ENCODE measurements around the gene KIFAP3.
"Not testable (repeated sequence)": the region's sequence is repeated elsewhere in the genome, so short reads cannot be mapped to it uniquely, and the experiment has no call there.

Gene KIFAP3

DNA sequence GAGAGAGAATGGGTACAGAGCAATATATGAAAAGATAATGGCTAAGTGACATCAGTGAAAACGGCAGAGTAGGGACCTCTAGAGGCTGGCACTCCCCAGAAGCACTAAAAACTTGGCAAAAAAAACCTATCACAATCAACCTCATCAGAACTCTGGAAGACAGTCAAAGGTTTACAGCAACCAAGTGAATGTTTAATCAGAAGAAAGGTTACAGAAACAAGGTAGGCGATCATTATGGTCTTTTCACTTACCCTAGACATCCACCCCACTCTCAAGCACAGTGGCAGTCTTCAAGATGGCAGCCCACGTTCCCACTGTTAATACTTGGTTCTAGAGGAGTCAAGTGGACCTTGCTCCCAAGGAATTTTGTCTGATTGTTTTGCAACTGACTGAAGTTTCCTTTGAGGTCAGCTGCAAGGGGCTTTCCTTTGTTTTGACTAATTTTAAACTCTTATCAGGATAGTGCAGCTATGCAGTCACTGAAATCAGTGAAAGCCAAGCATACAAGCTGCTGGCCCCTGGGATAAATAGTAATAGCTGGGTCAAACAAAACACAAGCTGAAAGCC is 7.2 kb downstream of the KIFAP3 start:
- peaks cover 35% of the 10 kb centered on the region for H3K79me2 ChIP-seq (ENCODE audit: control insufficient read depth, low read length)
- H3K4me3 ChIP-seq (ENCODE audit: low read length): no peak overlapping the region
- no peak overlapping the region for H3K4me2 ChIP-seq (ENCODE audit: low read length)
- H3K9me2 ChIP-seq (replicated peaks; ENCODE audit: control insufficient read depth, low read length): no peaks in the 10 kb centered on the region
- H3F3A ChIP-seq (ENCODE audit: control insufficient read depth, insufficient read depth): no peaks in the 10 kb centered on the region
- TF ChIP-seq EZH2phosphoT487 (IDR thresholded peaks at IDR 0.05; ENCODE audit: borderline replicate concordance, low read length): no peak
- TF ChIP-seq, protein P1, sequence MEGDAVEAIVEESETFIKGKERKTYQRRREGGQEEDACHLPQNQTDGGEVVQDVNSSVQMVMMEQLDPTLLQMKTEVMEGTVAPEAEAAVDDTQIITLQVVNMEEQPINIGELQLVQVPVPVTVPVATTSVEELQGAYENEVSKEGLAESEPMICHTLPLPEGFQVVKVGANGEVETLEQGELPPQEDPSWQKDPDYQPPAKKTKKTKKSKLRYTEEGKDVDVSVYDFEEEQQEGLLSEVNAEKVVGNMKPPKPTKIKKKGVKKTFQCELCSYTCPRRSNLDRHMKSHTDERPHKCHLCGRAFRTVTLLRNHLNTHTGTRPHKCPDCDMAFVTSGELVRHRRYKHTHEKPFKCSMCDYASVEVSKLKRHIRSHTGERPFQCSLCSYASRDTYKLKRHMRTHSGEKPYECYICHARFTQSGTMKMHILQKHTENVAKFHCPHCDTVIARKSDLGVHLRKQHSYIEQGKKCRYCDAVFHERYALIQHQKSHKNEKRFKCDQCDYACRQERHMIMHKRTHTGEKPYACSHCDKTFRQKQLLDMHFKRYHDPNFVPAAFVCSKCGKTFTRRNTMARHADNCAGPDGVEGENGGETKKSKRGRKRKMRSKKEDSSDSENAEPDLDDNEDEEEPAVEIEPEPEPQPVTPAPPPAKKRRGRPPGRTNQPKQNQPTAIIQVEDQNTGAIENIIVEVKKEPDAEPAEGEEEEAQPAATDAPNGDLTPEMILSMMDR (IDR thresholded peaks at IDR 0.05; ENCODE audit: low read depth, low read length, poor library complexity, severe bottlenecking): no peak
- peaks cover 3% of the 10 kb centered on the region; the same call in 1 of the 2 replicates for H3K9me3 ChIP-seq (ENCODE audit: control insufficient read depth, insufficient read depth, low read length)
- H4K20me1 ChIP-seq (ENCODE audit: control insufficient read depth, insufficient read depth, low read depth, low read length): no peaks in the 10 kb centered on the region
- H3K4me1 ChIP-seq (ENCODE audit: control insufficient read depth, low read length): peaks cover 29% of the 10 kb centered on the region
- no peak overlapping the region for H3K27ac ChIP-seq (ENCODE audit: low read depth, low read length)
- H3K27me3 ChIP-seq (ENCODE audit: control insufficient read depth, low read length): no peaks in the 10 kb centered on the region
- H3K36me3 ChIP-seq (ENCODE audit: control insufficient read depth, low read length): peaks cover 3% of the 10 kb centered on the region; the same call in 1 of the 2 replicates

DNA sequence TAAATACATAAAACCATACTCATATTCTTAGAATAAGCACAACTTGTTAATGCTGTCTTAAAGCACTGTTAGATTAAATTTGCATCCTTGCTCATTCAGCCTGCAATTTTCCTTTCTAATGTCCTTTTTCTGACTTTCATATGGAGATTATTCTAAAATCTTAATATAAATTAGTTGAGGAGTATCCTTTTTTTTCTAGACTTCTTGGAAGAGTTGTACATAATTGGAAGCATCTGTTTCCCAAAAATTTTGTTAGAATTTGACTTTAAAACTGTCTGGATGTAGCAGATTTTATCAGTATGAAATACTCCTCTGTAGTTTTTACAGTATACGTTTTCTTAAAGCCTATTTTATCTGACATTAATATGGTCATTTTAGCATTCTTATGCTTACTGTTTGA is 9.7 kb downstream of the KIFAP3 start:
- H3K9me3 ChIP-seq (ENCODE audit: control insufficient read depth, insufficient read depth, low read length): no peaks in the 10 kb centered on the region
- no peak overlapping the region for H3K27ac ChIP-seq (ENCODE audit: low read depth, low read length)
- no peaks in the 10 kb centered on the region for H3F3A ChIP-seq (ENCODE audit: control insufficient read depth, insufficient read depth)
- no peaks in the 10 kb centered on the region for H3K36me3 ChIP-seq (ENCODE audit: control insufficient read depth, low read length)
- H3K4me3 ChIP-seq (ENCODE audit: low read length): no peak overlapping the region
- TF ChIP-seq, protein P1 (IDR thresholded peaks at IDR 0.05; ENCODE audit: low read depth, low read length, poor library complexity, severe bottlenecking): no peak
- TF ChIP-seq EZH2phosphoT487 (IDR thresholded peaks at IDR 0.05; ENCODE audit: borderline replicate concordance, low read length): no peak
- no peaks in the 10 kb centered on the region for H4K20me1 ChIP-seq (ENCODE audit: control insufficient read depth, insufficient read depth, low read depth, low read length)
- no peak overlapping the region for H3K4me2 ChIP-seq (ENCODE audit: low read length)
- H3K4me1 ChIP-seq (ENCODE audit: control insufficient read depth, low read length): peaks cover 6% of the 10 kb centered on the region
- no peaks in the 10 kb centered on the region for H3K9me2 ChIP-seq (replicated peaks; ENCODE audit: control insufficient read depth, low read length)
- H3K79me2 ChIP-seq (ENCODE audit: control insufficient read depth, low read length): peaks cover 15% of the 10 kb centered on the region
- no peaks in the 10 kb centered on the region for H3K27me3 ChIP-seq (ENCODE audit: control insufficient read depth, low read length)

DNA sequence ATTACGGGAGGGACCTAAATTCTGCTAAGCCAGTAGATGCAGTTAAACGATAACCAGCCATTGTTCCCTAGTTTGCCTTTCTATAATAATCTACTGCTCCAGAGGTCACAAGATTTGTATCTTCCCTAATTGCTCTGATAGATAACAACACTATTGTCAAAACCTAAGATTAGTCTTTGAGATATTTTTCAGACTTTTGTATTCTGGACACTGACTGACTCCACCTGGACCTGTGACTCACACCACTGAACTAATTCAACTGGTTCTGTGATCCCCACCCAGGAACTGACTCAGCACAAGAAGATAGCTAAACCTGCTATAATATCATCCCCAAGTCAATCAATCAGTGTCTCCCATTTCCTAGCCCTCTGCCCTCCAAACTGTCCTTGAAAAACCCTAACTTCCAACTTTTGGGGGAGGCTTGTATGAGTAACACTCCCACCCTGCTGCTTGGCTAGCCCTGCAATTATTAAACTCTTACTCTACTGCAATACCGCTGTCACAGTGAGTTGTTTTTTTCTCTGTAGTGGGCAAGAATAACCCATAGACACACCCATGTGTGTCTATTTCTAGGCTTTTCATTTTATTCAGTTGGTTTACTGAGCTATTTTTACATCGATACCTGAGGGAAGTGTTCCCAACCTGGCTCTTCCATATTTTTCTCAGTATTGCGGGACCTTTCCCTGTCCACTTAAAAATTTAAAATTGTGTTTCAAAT is 11.2 kb downstream of the KIFAP3 start:
- Histone ChIP-seq H3K79me2 (ENCODE audit: control insufficient read depth, low read length) (peaks cover 10% of the 10 kb centered on the region), H3K4me2 (ENCODE audit: low read length) (no peak overlapping the region), H3K27ac (ENCODE audit: low read depth, low read length) (no peak overlapping the region), H3K36me3 (ENCODE audit: control insufficient read depth, low read length) (no peaks in the 10 kb centered on the region), H3F3A (ENCODE audit: control insufficient read depth, insufficient read depth) (no peaks in the 10 kb centered on the region), H3K9me3 (ENCODE audit: control insufficient read depth, insufficient read depth, low read length) (no peaks in the 10 kb centered on the region), H3K27me3 (ENCODE audit: control insufficient read depth, low read length) (no peaks in the 10 kb centered on the region), H3K4me3 (ENCODE audit: low read length) (no peak overlapping the region), H3K4me1 (ENCODE audit: control insufficient read depth, low read length) (no peaks in the 10 kb centered on the region), H3K9me2 (replicated peaks; ENCODE audit: control insufficient read depth, low read length) (no peaks in the 10 kb centered on the region), H4K20me1 (ENCODE audit: control insufficient read depth, insufficient read depth, low read depth, low read length) (no peaks in the 10 kb centered on the region)
- TF ChIP-seq EZH2phosphoT487 (IDR thresholded peaks at IDR 0.05; ENCODE audit: borderline replicate concordance, low read length): no peak
- TF ChIP-seq, protein P1 (IDR thresholded peaks at IDR 0.05; ENCODE audit: low read depth, low read length, poor library complexity, severe bottlenecking): no peak

DNA sequence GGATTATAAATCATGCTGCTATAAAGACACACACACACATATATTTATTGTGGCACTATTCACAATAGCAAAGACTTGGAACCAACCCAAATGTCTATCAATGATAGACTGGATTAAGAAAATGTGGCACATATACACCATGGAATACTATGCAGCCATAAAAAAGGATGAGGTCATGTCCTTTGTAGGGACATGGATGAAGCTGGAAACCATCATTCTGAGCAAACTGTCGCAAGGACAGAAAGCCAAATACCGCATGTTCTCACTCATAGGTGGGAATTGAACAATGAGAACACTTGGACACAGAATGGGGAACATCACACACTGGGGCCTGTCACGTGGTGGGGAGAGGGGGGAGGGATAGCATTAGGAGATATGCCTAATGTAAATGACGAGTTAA is 12.8 kb downstream of the KIFAP3 start:
- H3K79me2 ChIP-seq (ENCODE audit: control insufficient read depth, low read length); H3K27me3 ChIP-seq (ENCODE audit: control insufficient read depth, low read length); H3K27ac ChIP-seq (ENCODE audit: low read depth, low read length); H3F3A ChIP-seq (ENCODE audit: control insufficient read depth, insufficient read depth); H3K4me3 ChIP-seq (ENCODE audit: low read length); H3K9me2 ChIP-seq (replicated peaks; ENCODE audit: control insufficient read depth, low read length); H4K20me1 ChIP-seq (ENCODE audit: control insufficient read depth, insufficient read depth, low read depth, low read length); H3K4me2 ChIP-seq (ENCODE audit: low read length); H3K9me3 ChIP-seq (ENCODE audit: control insufficient read depth, insufficient read depth, low read length); H3K4me1 ChIP-seq (ENCODE audit: control insufficient read depth, low read length); H3K36me3 ChIP-seq (ENCODE audit: control insufficient read depth, low read length): not testable (repeated sequence)

DNA sequence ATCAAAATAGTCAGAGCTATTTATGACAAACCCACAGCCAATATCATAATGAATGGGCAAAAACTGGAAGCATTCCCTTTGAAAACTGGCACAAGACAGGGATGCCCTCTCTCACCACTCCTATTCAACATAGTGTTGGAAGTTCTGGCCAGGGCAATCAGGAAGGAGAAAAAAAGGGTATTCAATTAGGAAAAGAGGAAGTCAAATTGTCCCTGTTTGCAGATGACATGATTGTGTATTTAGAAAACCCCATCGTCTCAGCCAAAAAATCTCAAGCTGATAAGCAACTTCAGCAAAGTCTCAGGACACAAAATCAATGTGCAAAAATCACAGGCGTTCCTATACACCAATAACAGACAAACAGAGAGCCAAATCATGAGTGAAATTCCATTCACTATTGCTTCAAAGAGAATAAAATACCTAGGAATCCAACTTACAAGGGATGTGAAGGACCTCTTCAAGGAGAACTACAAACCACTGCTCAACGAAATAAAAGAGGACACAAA is 14.4 kb downstream of the KIFAP3 start:
- not testable (repeated sequence) for H3K79me2 ChIP-seq (ENCODE audit: control insufficient read depth, low read length); H3K4me3 ChIP-seq (ENCODE audit: low read length); H3K9me2 ChIP-seq (replicated peaks; ENCODE audit: control insufficient read depth, low read length); H3K4me1 ChIP-seq (ENCODE audit: control insufficient read depth, low read length); H4K20me1 ChIP-seq (ENCODE audit: control insufficient read depth, insufficient read depth, low read depth, low read length); H3K27me3 ChIP-seq (ENCODE audit: control insufficient read depth, low read length); H3K27ac ChIP-seq (ENCODE audit: low read depth, low read length); H3F3A ChIP-seq (ENCODE audit: control insufficient read depth, insufficient read depth); H3K4me2 ChIP-seq (ENCODE audit: low read length); H3K36me3 ChIP-seq (ENCODE audit: control insufficient read depth, low read length); H3K9me3 ChIP-seq (ENCODE audit: control insufficient read depth, insufficient read depth, low read length)
